ENCODE data around the gene SETD5. TPM values are rescaled to one million over a fixed set of nuclear protein-coding genes. Genes with fewer than 3 reads are reported as not detected.

SETD5 gene
- total and polyA plus RNA-seq, 2 of the 4 experiments (the other 2 are of a cell fraction) = 42.7 to 62.9 TPM

- no peak overlapping the region for H4K91ac ChIP-seq (ENCODE audit: insufficient read depth, low read depth, low read length)
- no peak overlapping the region for H3K4me2 ChIP-seq (ENCODE audit: low read depth, low read length)
- peaks cover 5% of the 10 kb centered on the region for H3K4me1 ChIP-seq (ENCODE audit: control insufficient read depth, insufficient read depth, low read length)
- H3K4me3 ChIP-seq (ENCODE audit: insufficient read depth, low read depth, low read length) = no peak overlapping the region
- H2BK20ac ChIP-seq (ENCODE audit: low read depth, low read length) = no peak overlapping the region
- H4K8ac ChIP-seq (ENCODE audit: low read depth in 2 of 2, low read length in 2 of 2) = no peak overlapping the region
- H3K56ac ChIP-seq (ENCODE audit: extremely low read depth, insufficient read depth, low read length) = no peak overlapping the region
- H3K9me1 ChIP-seq (ENCODE audit: insufficient read depth, low read length) = peaks cover 6% of the 10 kb centered on the region; the same call in 1 of the 2 replicates
- H2BK120ac ChIP-seq (ENCODE audit: low read depth, low read length) = no peak overlapping the region
- ChIA-PET CTCF (no interaction called here), POLR2A (ENCODE audit: unreplicated experiment) (no interaction called here)
- peaks cover 3% of the 10 kb centered on the region; the same call in 1 of the 2 replicates for H3K27me3 ChIP-seq (ENCODE audit: control insufficient read depth, insufficient read depth, low read length)
- H3K27ac ChIP-seq (ENCODE audit: insufficient read depth, low read length) = no peak overlapping the region
- H3K18ac ChIP-seq (ENCODE audit: low read depth, low read length) = no peak overlapping the region
- H3K36me3 ChIP-seq (ENCODE audit: control insufficient read depth, insufficient read depth, low read length) = no peaks in the 10 kb centered on the region
- peaks cover 3% of the 10 kb centered on the region; the same call in 1 of the 2 replicates for H4K20me1 ChIP-seq (ENCODE audit: insufficient read depth, low read length)
- TF ChIP-seq, protein P1, sequence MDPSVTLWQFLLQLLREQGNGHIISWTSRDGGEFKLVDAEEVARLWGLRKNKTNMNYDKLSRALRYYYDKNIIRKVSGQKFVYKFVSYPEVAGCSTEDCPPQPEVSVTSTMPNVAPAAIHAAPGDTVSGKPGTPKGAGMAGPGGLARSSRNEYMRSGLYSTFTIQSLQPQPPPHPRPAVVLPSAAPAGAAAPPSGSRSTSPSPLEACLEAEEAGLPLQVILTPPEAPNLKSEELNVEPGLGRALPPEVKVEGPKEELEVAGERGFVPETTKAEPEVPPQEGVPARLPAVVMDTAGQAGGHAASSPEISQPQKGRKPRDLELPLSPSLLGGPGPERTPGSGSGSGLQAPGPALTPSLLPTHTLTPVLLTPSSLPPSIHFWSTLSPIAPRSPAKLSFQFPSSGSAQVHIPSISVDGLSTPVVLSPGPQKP (IDR thresholded peaks at IDR 0.05; ENCODE audit: borderline replicate concordance, low read depth, low read length) = no peak
- no peak for TF ChIP-seq NFE2L2 (IDR thresholded peaks at IDR 0.05; ENCODE audit: low read depth, low read length)
- no peak for TF ChIP-seq MXI1 (IDR thresholded peaks at IDR 0.05; ENCODE audit: borderline replicate concordance, low read depth, low read length)
- TF ChIP-seq RCOR1 (IDR thresholded peaks at IDR 0.05; ENCODE audit: insufficient replicate concordance, low read length) = no peak
- TF ChIP-seq USF2 (IDR thresholded peaks at IDR 0.05; ENCODE audit: low read depth, low read length) = no peak
- TF ChIP-seq MAFK (IDR thresholded peaks at IDR 0.05; ENCODE audit: low read depth, low read length) = no peak
- no peak for TF ChIP-seq POLR2A (IDR thresholded peaks at IDR 0.05; ENCODE audit: low read depth, low read length)
- no peak for TF ChIP-seq FOS (IDR thresholded peaks at IDR 0.05; ENCODE audit: low read depth, low read length)
- H2AK9ac ChIP-seq (replicated peaks; ENCODE audit: low read depth, low read length, poor library complexity) = no peak overlapping the region
- in situ Hi-C loops (cut with MboI; ENCODE audit: low sequenced_read_pairs) (no loop called here), intact Hi-C loops (cut with micrococcal nuclease) (no loop called here), dilution Hi-C loops (cut with HindIII; ENCODE audit: low sequenced_read_pairs, unreplicated experiment) (no loop called here)
- H2BK5ac ChIP-seq (ENCODE audit: low read depth, low read length, poor library complexity, severe bottlenecking) = no peak overlapping the region
- no peak overlapping the region for H3K4ac ChIP-seq (ENCODE audit: low read depth, low read length)
- H3K79me1 ChIP-seq (ENCODE audit: low read depth in 1 of 2, low read length in 2 of 2) = no peaks in the 10 kb centered on the region
- ATAC-seq (ENCODE audit: low read depth) (no peak), DNase-seq (no peak)
- no peak overlapping the region for H4K5ac ChIP-seq (ENCODE audit: low read depth, low read length)
- H3K9ac ChIP-seq (ENCODE audit: low read depth, low read length) = no peak overlapping the region
- H2AFZ ChIP-seq (replicated peaks; ENCODE audit: low read length, poor library complexity) = no peak overlapping the region
- no peak overlapping the region for H3K23ac ChIP-seq (ENCODE audit: low read depth, low read length)
- no peak overlapping the region for H2BK15ac ChIP-seq (ENCODE audit: low read depth, low read length)
- no peaks in the 10 kb centered on the region for H3K9me3 ChIP-seq (ENCODE audit: control insufficient read depth, insufficient read depth, low read length)
- H3K14ac ChIP-seq (replicated peaks; ENCODE audit: low read depth, low read length) = no peak overlapping the region
- H2AK5ac ChIP-seq (ENCODE audit: low read depth, low read length) = no peak overlapping the region
- no TSS peak for BruUV-seq (replicated peaks)
- WGBS, 2 experiments (ENCODE audit: extremely low coverage in 2 of 2, insufficient read length in 1 of 2) = no CpG with 5 or more reads among the region's 6 CpGs
Measured at GRCh38 chr3:9498781-9499180, 101.4 kb downstream of the SETD5 start.

All from IMR-90 (cell line).